NCI-H2107 treated with DMSO at 0.1 percent for 48 hours (cell line): Measurements from ENCODE around the gene PPARG.
"Not testable (repeated sequence)": the region's sequence is repeated elsewhere in the genome, so short reads cannot be mapped to it uniquely, and the experiment has no call there.

ENCODE experiments used
- DNase-seq: peaks from one replicate; lab custom pipeline; 2025; ENCODE audit not compliant: unreplicated experiment; lab: John Stamatoyannopoulos, UW

The PPARG gene

DNA sequence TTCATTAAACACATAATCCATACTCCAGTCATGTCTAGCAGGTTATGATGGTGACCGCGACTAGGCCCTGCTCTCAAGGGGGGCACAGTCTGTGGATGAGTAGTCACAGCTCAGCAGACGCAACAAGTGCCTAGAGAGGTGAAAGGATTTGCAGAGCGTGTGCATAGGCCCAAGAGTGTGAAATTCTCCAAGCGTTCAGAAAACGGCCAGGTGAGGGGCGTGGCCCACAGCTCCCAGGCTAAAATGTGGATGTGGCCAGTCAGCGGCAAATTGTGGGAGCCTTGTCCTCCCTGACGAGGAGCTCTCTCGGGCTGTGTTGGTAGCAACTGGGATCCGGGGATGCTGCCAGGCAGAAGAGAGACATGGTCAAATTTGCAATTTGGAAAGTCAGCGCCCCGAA is 149.0 kb downstream of the PPARG start:
- no peak for DNase-seq

GRCh38 chr3:12438318-12438717 is 149.4 kb downstream of the PPARG start:
- no peak for DNase-seq

DNA sequence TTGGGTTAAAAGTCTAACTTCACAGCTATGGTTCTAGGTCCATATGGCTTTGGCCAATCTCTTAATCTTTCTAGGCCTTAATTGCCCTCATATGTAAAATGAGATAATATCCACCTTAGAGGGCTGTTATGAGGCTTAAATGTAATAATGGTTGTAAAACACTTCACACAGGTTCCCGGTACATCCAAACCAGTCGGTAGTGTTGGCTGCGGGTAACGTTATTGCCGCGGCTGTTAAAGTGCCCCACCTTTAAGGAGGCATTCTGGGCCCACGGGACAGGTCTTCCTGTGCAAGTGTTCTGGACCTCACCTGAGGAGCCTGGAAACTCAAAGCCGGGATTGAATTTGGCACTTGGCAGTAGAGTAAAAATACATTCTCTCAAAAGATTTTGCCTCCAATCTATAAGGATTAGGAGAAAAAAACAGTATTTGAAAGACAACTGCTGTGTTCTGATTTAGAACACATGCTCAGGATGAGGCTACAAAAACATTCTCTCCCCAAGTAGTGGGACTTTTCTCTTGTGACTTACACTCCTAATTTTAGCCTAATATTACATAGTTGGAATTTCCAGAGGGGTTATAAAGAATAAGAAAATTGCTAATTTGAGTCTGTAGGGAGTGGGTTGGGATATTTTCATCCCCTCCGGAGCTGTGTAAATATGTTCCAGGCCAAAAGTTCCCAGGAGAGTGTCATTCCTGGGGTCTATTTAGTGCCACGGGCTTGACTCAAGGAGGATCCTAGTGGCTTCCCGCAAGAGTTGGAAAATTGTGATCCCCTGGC is 150.5 kb downstream of the PPARG start:
- no peak for DNase-seq

DNA sequence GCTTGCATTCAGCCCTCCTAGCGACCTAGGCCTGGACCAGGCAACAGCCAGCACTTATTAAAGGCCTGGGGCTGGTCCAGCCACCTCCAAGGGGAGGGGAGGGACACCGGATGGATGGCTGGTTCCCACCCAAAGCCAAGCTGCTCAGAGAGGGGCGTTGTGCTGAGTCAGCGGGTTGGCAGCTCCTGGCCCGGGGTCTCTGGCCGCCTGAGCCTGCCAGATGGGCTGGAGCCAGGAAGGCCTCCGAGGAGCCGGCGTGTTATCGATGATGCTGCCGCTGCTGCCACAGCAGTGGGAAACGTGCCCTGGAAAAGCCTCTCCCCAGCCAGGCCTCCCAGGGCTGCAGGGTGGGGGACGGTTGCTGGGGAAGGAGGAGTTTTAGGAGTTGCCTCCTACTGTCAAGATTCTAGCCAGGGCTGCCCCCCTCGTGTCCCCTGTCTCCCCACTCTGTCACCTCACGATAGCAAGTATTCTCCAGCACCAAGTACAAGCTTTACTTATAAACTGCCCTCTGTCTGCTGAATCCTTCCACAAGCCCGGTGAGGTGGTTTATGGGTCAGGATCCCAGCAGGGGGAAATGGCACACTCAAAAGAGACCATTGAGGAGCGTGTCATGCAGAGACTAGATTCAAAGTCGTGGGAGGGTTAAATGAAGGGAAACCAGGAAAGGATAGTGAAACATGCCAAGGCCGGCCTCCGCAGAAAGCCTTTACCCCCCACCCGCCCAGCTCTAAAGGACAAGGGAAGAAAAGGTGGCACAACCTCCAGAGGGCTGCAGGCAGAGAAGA is 152.3 kb downstream of the PPARG start:
- DNase-seq = no peak

DNA sequence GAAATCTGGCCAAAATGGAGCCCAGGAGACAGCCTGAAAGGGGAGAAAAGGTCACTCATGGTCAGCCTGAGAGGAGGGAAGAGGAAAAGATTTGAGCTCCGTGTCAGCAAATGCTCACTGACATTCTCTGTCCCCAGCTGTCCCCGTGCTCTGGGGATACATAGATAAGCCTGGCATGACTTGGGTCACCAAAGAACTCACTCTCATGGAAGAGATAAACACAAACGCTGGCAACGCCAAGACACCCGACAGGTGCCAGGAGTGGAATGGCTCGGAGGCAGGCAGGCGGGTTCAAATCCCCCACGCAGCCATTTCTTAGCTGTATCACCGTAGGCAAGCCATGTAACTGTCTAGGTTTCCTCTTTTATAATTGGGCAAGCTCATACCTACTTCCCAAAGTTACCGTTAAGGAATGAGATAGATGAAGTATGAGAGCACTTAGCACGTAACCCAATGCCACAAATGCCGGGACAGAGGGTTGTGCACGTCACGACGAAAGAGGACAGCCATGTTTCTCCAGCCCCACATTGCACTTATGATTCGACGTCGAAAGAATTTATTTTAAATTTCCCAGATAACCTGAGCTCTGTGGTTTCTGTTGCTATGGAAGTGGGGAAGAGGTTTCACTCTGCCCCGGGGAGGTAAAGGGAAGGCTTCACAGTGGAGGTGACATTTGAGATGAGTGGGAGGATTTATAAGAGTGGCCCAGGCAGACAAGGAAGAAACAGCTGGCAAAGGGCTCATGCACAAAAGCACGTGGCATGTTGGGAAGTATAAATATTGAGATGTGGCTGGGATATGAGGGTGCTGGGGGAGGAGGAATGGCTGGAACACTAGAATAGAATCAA is 154.0 kb downstream of the PPARG start:
- no peak for DNase-seq

- DNase-seq = no peak
Observed at GRCh38 chr3:12443781-12444522, 155.1 kb downstream of the PPARG start.

DNA sequence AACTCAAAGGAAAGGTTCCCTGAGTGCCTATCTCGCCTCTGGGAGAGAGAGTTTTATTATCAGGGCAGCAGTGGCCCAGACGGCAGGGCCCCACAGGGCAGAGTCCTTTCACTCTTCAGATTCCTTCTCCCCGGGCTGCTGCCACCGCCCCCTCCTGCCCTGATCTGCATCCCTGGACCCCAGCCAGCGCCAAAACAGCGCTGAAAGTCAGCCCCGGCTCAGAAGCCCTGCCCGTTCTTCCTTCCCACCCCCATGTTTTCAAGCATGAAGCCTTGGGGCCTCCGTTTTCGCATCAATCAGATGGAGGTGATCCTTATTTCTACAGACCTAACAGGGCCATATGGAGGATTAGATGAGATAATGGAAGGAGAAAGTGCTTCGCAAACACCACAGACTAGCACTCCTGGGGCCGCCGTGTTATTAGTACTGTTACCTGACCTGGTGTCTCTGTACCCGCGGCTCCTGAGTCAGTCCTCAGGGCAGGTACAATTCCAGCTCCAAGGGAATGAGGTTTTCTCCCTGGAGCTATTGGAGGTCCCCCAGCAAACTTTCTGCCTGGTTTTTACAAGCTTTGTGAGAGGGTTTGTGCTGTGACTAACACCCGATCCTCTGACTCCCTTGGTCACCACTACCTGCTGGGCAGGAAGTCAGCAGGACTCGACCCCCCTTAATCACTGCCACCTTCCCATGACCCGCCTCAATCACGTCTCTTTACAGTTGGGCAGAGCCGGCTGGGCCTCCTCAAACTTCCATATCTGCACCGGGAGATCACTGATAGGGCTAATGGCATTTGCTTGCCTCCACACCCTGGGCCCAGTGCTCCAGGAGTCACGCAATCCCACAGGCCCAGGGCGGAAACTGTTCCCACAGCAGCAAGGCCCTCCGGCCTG is 156.0 kb downstream of the PPARG start:
- DNase-seq = no peak

DNA sequence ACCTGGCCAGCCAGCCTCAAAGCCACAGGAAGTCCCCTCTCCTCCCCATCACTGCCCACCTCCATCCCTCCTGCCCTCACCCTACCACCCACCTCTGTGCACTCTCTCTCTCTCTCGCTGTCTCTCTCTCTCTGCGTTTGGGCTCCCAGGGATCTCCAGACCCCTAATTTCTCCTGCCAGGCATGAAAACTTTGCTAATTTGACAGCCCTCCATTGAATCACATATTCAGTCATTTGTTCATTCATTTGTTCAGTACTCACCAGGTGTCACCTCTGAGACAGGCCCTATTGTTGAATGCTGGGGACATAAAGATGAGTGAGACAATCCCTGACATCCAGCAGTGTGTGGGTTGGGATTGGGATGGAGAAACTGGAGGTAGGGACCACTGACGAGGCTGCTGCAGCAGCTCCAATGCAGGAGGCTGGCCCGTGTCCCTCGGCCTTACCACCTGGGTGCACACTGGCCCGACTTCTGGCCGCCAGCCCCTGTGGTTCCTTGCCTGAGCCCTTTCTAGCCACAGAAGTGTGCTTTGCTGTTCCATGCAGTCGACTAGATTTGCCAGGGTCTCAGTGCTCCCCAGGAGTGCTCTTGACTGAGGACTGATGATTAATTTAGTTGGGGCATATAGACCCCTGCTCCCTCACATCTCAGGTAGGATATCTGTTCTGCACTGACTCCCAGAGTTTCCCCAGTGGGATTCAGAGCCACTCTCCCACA is 156.8 kb downstream of the PPARG start:
- DNase-seq = no peak

- DNase-seq = no peak
Observed at GRCh38 chr3:12446298-12446697, 157.4 kb downstream of the PPARG start.

DNA sequence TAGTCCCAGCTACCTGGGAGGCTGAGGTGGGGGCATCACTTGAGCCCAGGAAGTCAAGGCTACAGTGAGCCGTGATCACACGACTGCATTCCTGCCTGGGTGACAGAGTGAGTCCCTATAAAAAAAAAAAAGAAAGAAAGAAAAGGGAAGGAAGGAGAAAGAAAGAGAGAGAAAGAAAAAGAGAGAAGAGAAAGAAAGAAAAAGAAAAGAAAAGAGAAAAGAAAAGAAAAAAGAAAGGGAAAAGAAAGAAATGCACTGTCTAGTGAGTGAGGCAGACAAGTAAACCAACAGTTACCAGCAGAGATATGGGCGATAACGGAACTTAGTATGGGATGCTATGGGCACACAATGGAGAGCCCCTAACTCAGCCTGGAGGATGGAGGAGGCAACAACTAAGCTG is 158.2 kb downstream of the PPARG start:
- no peak for DNase-seq

DNA sequence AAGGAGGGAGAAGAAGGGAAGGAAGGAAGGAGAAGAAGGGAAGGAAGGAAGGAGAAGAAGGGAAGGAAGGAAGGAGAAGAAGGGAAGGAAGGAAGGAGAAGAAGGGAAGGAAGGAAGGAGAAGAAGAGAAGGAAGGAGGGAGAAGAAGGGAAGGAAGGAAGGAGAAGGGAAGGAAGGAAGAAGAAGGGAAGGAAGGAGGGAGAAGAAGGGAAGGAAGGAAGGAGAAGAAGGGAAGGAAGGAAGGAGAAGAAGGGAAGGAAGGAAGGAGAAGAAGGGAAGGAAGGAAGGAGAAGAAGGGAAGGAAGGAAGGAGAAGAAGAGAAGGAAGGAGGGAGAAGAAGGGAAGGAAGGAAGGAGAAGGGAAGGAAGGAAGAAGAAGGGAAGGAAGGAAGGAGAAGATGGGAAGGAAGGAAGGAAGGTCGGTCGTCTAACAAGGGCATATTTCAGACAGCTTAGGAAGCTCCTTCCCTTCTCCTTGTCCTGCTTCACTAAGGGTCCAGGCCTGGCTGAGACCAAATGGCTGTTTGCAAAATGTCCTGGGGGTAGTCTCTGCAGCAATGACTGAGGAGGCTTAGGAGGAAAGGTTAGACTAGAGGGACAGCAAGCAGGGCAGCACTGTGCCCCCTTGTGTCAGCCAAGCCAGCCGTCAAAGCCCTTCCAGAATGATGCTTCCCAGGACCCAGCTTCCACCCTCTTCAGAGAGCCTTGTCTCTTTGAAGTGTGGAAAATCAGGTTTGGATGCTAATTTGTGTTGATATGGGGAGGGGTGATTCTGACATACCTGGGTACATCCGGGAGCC is 159.7 kb downstream of the PPARG start:
- DNase-seq = not testable (repeated sequence)

DNA sequence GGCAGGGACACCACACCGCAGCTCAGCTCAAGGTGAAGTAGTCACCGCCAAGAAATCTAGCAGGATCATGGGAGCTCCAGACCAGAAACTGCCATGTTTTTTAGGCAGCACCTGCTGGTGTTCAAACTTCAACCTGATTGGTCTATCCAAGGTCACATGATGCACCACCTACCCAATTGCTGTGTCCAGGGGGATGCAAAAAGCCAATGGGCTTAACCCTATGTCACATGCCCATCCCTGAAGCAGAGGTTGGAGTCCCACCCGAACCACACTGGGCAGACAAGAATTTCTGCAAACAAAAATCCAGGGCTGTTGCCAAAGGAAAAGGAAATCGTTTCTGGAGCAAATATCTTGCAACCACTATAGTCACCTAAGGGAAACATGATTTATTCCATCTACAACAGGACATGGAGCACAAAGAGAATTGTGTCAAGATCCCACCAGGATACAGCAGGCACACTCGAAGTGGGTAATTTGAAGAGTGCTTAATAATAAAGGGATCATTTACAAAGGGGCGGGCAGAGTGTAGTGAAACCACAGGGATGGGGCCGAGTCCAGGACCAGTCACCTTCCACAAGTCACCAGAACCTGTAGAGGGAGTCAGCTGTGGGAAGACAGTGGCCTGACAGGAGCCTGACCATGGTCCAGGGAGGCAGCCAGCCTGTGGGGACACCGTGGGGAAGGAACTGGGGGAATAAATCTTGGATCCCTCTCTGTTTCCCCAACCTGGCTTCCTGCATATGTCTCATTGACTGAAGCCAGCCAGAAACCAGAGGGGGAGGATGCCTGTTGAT is 161.2 kb downstream of the PPARG start:
- DNase-seq = peak; percentile 35

- DNase-seq = no peak
Observed at GRCh38 chr3:12451481-12451880, 162.6 kb downstream of the PPARG start.

DNA sequence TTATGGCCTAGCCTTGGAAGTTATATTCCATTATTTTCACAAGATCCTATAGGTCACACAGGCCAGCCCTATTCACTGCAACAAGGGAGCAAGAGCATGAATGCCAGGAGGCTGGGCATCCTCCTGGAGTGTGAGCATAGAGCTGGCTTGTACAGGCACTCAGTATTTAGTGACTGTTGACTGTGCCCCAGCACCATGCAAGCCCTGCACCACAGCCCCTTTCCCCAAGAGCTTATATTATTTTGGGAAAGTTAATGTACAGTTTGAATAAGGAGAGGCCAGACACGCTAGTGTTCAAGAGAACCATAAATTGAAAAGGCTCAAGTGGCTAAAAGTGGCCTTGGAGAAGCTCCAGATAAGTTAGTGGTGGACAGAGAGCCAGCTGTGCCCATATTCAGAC is 163.1 kb downstream of the PPARG start:
- no peak for DNase-seq

DNA sequence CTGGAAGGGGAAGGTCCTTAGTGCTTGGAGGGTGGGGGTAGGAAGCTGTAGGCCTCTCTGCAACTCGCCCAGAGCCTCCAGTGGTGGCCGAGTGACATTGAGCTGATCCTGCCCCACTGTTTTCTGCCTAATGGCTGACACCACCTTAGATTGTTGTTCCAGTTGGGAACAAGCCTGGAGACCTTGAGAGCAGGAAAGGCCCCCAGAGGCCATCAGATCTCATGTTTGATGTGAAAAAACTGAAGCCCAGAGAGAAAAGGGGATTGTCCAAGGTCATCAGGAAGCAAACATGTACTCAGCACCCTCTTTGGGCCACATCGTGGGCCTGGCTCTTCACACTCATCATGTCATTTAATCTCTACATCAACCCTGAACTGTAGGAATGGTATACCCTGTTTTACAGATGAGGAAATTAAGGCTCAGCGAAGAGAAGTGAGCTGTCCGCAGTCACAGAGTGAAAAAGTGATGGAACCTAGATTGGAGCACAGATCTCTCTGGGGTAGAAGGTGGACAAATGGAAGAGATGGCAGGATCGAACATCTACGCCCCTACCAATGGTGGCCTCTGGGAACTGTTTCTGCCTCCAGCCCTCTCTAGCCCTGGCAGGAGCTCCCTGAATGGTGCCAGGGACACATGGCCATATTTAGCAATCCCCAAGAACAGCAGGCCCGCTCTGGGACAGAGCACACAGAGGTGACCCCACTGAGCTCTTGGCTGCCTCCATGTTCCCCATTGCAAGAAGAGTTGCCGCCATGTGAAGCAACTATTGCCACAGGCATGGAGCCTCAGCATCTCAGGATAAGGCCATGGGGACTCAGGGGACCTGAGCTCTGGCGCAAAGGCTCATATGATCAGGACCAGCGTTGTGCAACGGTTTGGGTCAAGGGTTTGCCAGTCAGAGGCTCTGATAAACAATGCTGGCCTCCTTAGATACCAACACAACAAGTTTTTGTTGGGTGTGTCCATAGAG is 163.8 kb downstream of the PPARG start:
- no peak for DNase-seq

DNA sequence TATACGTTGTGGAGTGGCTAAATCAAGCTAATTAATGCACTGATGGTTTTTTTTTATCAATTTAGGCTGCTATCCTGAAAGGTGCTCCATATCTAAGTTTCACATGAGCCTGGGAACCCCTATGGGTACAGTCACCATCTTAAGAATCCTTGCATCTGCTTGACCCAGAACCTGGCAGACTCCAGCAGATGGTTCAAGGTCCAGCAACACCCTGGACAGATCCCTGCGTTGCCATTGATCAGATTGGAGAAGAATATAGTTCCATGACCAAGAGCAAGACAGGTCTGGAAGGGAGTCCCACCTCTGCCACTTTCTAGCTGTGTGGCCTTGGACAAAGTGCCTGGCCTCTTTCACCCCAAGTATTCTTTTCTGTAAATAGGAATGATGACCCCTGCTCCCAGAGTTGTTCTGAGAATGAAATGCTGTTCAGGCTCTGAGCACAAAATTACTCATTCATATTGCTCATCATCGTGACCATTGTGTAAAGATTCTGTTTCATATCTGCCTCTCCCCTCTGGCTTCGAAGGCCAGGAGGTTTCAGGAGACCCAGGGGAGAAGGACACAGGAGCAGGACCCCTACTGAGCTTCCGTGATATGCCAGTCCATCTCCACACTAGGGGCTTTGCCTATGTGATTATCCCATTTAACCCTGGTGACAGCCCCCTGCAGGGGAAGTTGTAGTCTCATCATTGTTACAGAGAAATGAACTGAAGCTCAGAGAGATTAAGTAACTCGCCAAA is 165.4 kb downstream of the PPARG start:
- DNase-seq = no peak
